SJSA1 (cell line): ENCODE results near the gene FAM185A. TPM values are rescaled to one million over a fixed set of nuclear protein-coding genes. Genes with fewer than 3 reads are reported as not detected.
"Not testable (repeated sequence)": the region's sequence is repeated elsewhere in the genome, so short reads cannot be mapped to it uniquely, and the experiment has no call there.

Source experiments
- DNase-seq, 2 experiments: peaks; one replicate each; pipeline ENCODE4 v3.0.0-alpha.2; 2015 to 2020; ENCODE audit warnings: low spot score in 2 of 2, low read depth in 1 of 2
- H3K27ac ChIP-seq: fragments of 250-450 bp; sonication (Bioruptor Pico); 2 replicates; pipeline ENCODE4 v1.5.1; 2020; ENCODE audit warnings: mild to moderate bottlenecking, moderate library complexity
- H3K27me3 ChIP-seq: fragments of 250-450 bp; sonication (Bioruptor Pico); replicated peaks from 2 replicates; pipeline ENCODE4 v1.5.1; 2020; ENCODE audit warnings: mild to moderate bottlenecking, moderate library complexity
- H3K36me3 ChIP-seq: fragments of 250-450 bp; sonication (Bioruptor Pico); 2 replicates; pipeline ENCODE4 v1.5.1; 2020; ENCODE audit warnings: mild to moderate bottlenecking
- H3K4me1 ChIP-seq: fragments of 250-450 bp; sonication (Bioruptor Pico); replicated peaks from 2 replicates; pipeline ENCODE4 v1.6.1; 2021; ENCODE audit warnings: mild to moderate bottlenecking
- H3K4me3 ChIP-seq: fragments of 250-450 bp; sonication (Bioruptor Pico); 2 replicates; pipeline ENCODE4 v1.5.1; 2020; ENCODE audit warnings: mild to moderate bottlenecking
- H3K9me3 ChIP-seq: fragments of 250-450 bp; sonication (Bioruptor Pico); replicated peaks from 2 replicates; pipeline ENCODE4 v1.5.1; 2020; ENCODE audit warnings: mild to moderate bottlenecking
- total RNA-seq: library from RNA; depleted of rRNA; stranded (reverse); fragments of >200 nt; shearing (Covaris generic); gene quantifications from 2 replicates; pipeline ENCODE4 v1.2.3, GENCODE V29; 2014

The FAM185A gene
- total RNA-seq, 1 experiment from 2014 or later: 6.9 TPM

DNA sequence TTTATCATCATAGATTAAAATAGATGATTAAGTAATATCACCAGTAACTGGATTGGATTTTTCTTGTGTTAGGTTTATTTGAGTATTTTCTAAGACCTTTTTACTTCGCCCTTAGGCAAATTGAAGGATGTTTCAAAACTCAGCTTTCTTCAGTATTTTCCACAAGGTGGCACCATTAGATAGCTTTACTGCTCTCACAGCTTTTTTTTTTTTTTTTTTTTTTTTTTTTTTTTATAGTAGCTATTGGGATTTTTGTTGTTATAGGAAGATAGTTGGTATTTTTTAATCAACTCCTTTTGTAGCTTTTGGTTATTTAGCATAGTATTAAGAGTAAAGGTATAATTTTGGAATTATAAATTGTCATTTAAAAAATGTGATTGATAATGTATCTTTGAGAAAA lies 9.4 kb downstream of the FAM185A start:
- H3K4me1 ChIP-seq, H3K36me3 ChIP-seq, H3K9me3 ChIP-seq, H3K27ac ChIP-seq, H3K27me3 ChIP-seq, H3K4me3 ChIP-seq: not testable (repeated sequence)
- DNase-seq: peak in 1 of 2 experiments; percentile 15

DNA sequence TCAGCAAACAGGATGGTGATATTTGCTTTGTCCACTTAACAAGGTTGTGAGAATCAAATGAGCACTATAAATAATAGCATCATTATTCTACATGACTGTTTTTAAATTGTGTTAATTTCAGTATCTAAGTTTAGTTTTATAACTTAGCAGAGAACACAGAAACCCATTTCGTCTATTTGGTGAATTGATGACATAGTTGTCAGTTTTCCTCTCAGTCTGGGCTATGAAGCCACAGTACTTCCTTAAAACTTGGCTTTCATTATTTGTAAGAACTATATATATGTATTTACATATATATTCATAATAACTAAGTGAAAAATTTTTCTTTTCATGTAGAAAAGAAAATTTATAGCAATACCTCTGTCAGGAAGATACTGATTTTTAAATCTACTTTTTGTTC lies 11.1 kb downstream of the FAM185A start:
- DNase-seq, H3K4me1 ChIP-seq, H3K27ac ChIP-seq, H3K36me3 ChIP-seq, H3K27me3 ChIP-seq, H3K9me3 ChIP-seq, H3K4me3 ChIP-seq: not testable (repeated sequence)

DNA sequence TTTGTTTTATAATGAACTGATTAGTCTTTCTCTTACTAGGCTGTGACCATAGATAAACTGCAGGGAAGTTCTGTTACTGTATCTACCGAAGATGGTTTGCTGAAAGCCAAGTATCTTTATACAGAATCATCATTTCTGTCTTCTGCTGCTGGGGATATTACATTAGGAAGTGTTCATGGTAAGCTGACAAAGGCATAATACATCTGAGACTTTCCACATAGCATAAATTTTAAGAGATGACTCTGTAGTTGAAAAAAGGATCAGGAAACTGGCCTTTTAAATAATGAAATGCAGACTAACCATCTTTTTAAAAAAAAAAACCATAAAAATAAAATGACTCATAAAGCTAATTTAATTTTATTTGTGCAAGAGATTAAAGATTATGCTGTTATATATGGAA lies 12.4 kb downstream of the FAM185A start:
- H3K4me1 ChIP-seq, H3K4me3 ChIP-seq, DNase-seq, H3K27ac ChIP-seq, H3K27me3 ChIP-seq, H3K36me3 ChIP-seq, H3K9me3 ChIP-seq: not testable (repeated sequence)

DNA sequence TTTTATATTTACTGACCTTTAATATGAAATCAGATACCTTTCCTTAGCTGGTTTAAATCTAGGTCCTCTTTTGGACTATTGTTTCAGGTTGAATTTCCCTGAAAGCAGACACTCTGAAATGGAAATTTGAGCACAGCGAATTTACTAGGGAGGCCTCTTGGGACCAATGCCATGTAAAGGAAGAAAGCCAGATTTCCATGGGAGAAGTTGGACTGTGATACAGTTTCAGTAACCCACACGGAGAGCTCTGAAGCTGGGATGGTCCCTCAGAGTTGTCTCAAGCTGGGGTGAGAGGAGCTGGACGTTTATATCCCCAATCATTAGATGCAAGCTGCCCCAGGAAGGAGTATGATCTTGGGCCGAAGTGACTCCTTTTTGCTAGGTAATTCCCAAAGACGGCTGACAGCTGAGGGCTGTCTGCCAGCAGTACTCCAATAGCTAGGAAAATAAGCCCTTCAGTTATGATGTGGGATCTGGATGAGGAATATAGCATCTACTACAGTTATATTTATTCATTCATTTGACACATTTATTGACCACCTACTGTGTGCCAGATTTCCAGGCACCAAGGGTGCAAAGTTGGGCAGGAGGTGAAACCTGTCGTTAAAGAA lies 14.6 kb downstream of the FAM185A start:
- H3K27ac ChIP-seq, H3K27me3 ChIP-seq, H3K36me3 ChIP-seq, H3K9me3 ChIP-seq, H3K4me3 ChIP-seq, DNase-seq, H3K4me1 ChIP-seq: not testable (repeated sequence)

DNA sequence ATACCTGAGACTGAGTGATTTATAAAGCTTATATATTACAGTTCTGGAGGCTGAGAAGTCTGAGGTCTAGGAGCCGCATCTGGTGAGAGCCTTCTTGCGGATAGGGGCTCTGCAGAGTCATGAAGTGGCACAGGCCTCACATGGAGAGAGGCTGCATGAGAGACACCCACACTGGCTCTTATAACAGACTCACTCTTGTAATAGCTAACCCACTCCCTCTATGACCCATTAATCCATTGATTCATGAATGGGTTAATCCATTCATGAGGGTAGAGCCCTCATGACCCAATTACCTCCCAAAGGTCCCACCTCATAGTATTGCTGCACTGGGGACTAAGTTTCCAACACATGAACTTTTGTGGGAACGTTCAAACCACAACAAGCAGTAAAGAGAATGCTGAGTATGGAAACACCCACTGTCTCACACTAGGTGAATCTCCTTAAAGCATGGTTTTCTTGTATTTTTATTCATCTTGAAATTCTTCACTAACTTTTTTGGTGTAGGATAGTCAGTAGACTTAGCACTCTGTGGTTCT lies 20.9 kb downstream of the FAM185A start:
- H3K9me3 ChIP-seq, H3K4me1 ChIP-seq, DNase-seq, H3K4me3 ChIP-seq, H3K36me3 ChIP-seq, H3K27me3 ChIP-seq, H3K27ac ChIP-seq: not testable (repeated sequence)

DNA sequence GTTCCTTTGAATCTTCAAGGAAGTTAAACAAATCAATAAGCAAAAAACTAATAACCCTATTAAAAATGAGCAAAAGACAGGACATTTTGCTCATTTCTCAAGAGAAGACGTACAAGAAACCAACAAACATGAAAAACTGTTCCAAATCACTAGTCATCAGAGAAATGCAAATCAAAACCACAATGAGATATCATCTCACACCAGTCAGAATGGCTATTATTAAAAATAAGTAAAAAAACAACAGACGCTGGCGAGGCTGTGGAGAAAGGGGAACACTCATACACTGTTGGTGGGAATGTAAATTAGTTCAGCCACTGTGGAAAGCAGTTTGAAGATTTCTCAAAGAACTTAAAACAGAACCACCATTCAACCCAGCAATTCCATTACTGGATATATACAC lies 21.7 kb downstream of the FAM185A start:
- H3K36me3 ChIP-seq, H3K4me3 ChIP-seq, DNase-seq, H3K4me1 ChIP-seq, H3K27ac ChIP-seq, H3K9me3 ChIP-seq, H3K27me3 ChIP-seq: not testable (repeated sequence)

DNA sequence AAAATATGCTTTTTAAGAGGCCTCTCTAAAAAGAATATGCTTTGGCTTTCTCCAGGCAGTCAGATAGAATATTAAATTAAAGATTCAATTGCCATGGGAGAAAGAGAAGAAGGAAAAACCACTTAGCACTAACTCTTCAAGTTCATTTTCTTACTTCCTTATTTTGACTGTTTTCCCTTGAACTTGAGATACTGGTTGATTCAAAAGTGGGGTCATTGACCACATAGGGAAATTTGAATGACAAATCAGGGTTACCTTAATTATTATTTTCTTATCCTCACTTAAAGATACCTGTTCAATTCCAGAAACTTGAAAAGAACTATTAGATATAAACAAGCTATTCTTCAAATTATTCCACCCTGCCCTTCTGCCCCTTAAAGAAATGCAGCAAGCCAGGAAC lies 27.4 kb downstream of the FAM185A start:
- H3K36me3 ChIP-seq, H3K4me1 ChIP-seq, H3K4me3 ChIP-seq, H3K9me3 ChIP-seq, H3K27me3 ChIP-seq, DNase-seq, H3K27ac ChIP-seq: not testable (repeated sequence)

DNA sequence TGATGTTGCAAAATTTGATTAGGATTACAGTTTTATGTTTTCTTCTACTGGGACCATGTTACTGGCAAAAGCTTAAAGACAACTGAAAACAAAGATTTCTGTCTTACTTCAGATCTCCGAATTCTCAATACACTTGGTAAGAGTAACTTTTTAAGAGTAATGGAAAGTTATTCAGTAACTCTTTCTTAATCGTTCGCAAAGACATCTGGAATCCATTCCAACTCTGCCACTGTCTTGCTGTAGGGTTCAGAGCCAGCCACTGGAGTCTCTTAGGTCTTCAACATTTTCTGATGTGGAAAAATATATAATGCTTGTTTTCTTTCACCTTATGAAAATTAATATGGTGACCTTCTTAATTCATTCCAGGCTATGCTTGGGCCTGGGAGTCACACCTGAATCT lies 29.9 kb downstream of the FAM185A start:
- not testable (repeated sequence) for DNase-seq, H3K4me3 ChIP-seq, H3K36me3 ChIP-seq, H3K4me1 ChIP-seq, H3K27me3 ChIP-seq, H3K9me3 ChIP-seq, H3K27ac ChIP-seq

DNA sequence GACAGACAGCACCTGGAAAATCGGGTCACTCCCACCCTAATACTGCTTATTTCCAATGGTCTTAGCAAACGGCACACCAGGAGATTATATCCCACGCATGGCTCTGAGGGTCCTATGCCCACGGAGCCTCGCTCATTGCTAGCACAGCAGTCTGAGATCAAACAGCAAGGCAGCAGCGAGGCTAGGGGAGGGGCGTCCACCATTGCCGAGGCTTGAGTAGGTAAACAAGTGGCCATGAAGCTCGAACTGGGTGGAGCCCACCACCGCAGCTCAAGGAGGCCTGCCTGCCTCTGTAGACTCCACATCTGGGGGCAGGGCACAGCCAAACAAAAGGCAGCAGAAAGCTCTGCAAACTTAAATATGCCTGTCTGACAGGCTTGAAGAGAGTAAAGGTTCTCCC lies 32.1 kb downstream of the FAM185A start:
- DNase-seq, H3K4me3 ChIP-seq, H3K36me3 ChIP-seq, H3K27ac ChIP-seq, H3K27me3 ChIP-seq, H3K4me1 ChIP-seq, H3K9me3 ChIP-seq: not testable (repeated sequence)

DNA sequence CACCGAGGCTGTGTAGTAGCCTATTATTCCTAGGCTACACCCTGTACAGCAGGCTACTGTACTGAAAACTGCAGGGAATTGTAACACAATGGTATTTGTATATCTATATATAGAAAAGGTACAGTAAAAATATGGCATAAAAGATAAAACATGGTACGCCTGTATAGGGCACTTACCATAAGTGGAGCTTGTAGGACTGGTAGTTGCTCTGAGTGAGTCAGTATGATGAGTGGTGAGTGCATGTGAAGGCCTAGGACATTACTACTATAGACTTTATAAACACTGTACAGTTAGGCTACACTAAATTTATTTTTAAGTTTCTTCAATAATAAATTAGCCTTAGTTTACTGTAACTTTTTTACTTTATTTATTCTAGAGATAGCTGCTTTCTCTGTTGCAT lies 40.0 kb downstream of the FAM185A start:
- not testable (repeated sequence) for H3K27me3 ChIP-seq, DNase-seq, H3K4me3 ChIP-seq, H3K27ac ChIP-seq, H3K4me1 ChIP-seq, H3K36me3 ChIP-seq, H3K9me3 ChIP-seq

DNA sequence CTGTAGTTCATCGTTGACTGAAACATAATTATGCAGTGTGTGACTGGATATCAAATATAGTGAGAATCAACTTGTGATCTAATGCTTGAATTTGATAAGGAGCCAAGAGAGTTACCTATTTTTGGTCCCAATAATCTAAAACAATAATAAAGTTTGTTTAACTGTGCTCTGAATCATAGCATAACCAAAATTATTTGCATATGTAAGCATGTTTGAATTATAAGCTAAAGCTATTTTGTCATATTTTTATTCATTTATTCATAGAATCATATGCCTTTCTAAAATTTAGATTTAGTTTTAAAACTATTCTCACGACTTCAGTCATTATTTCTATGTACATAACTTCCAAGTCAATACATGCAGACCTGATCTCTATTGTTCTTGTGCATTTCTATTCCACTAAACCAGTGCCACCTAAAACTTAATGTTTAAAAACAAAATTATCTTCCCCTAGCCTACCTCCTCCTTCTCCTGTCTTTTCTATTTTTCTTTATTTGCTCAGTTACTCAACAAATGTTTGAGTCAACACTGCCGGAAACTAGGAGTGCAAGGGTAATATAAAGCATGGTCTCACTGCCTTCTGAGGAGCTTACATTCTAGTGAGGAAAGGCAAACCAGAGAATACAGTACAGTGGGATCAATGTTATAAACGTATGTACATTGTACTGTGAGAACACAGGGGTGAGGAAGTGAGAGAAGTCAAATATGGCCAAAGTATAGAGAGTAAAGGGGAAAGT lies 41.7 kb downstream of the FAM185A start:
- not testable (repeated sequence) for H3K27me3 ChIP-seq, H3K36me3 ChIP-seq, H3K4me1 ChIP-seq, DNase-seq, H3K4me3 ChIP-seq, H3K27ac ChIP-seq, H3K9me3 ChIP-seq

DNA sequence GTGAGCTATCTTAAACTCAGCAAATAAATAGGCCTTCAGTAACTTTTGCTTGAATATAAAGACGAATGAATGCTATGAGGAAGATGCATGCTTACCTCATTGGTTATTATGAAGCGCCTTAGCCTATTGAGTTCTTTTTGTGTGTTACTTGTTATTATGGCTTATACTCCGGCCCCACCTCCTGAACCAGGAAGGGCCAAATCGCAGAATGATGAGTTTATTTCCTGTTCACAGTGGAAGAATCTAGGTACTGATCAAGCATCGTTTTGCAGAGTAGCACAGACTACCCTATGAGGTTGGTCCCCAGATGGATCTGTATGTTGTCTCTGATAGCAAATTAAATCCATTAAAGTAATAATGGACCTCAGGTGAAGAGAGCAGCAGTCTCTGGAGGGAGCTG lies 42.6 kb downstream of the FAM185A start:
- DNase-seq, H3K36me3 ChIP-seq, H3K4me1 ChIP-seq, H3K27me3 ChIP-seq, H3K9me3 ChIP-seq, H3K4me3 ChIP-seq, H3K27ac ChIP-seq: not testable (repeated sequence)

DNA sequence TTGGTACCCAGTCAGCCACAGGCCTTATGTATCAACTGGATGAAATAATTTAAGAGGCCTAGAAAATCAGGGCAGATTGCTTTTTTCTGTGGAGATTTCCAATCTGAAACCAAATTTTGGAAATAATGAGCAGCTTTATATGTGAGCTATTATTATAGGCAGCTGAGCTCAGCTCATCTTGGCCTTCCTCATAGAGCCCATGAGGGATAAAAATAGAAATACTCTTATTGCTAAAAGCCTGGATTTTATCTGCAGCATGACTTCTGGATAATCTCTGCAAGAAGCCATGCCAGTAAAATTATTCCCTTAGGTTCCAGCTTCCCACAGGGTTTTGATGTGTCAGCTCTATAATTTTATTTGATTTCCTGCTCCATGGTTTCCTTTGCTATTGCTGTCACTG lies 43.0 kb downstream of the FAM185A start:
- H3K4me3 ChIP-seq, H3K27me3 ChIP-seq, H3K4me1 ChIP-seq, H3K27ac ChIP-seq, H3K9me3 ChIP-seq, H3K36me3 ChIP-seq, DNase-seq: not testable (repeated sequence)

DNA sequence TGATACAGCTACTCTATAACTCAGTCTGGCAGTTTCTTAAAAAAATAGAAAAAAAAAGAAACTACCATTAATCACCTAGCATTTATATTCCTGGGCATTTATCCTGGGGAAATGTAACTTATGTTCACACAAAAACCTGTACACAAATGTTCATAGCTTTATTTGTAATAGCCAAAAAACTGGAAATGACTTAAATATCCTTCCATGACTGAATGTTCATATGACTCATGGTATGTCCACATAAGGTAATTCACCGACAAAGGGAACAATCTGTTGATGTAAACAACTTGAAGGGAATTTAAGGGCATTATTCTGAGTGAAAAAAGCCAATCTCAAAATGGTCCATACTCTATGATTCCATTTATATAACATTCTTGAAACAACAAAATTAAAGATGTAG lies 45.8 kb downstream of the FAM185A start:
- not testable (repeated sequence) for H3K9me3 ChIP-seq, H3K36me3 ChIP-seq, H3K4me3 ChIP-seq, H3K27ac ChIP-seq, H3K27me3 ChIP-seq, DNase-seq, H3K4me1 ChIP-seq
